Placental epithelial cell (primary cell): ENCODE measurements around the gene ZNHIT3. TPM values are rescaled to one million over a fixed set of nuclear protein-coding genes. Genes with fewer than 3 reads are reported as not detected.

Source experiments
- small RNA-seq: library from RNA; depleted of rRNA; stranded (forward); fragments of <200 nt; gene quantifications from one replicate; pipeline ENCODE3, GENCODE V24; 2012
- total RNA-seq: library from RNA; depleted of rRNA; stranded (reverse); fragments of >200 nt; gene quantifications from 2 replicates; pipeline ENCODE4 v1.2.3, GENCODE V29; 2012

The ZNHIT3 gene
- 21.5 and 36.5 TPM in 2 replicates for total RNA-seq

GRCh38 chr17:36486204-36487194 lies at the start of gene ZNHIT3:
Gene ZNHIT3, plus strand, starts transcription at chr17:36486681. Its CDS starts 19 bp downstream, at chr17:36486700.

GRCh38 chr17:36534840-36535668 lies 48.6 kb downstream of the ZNHIT3 start, which contains the start of the genes MYO19 and PIGW:
Gene MYO19, minus strand, starts transcription at chr17:36534868. Its CDS starts 2,330 bp downstream, at chr17:36532538.
Gene PIGW, plus strand, starts transcription at chr17:36534987. Its CDS starts 2,115 bp downstream, at chr17:36537102.

GRCh38 chr17:36544307-36545076 lies 58.0 kb downstream of the ZNHIT3 start, which contains the start of gene GGNBP2:
Gene GGNBP2, plus strand, starts transcription at chr17:36544919. Its CDS starts 806 bp downstream, at chr17:36545725.

Small RNA genes lying within 50 kb of the gene (small RNA-seq; reads per million reads assigned to genes)
- not detected for gene RNA5SP439

Other genes with a start within 250 kb of the ZNHIT3 start
- gene TBC1D3I, start 222.1 kb upstream of the ZNHIT3 start, total RNA-seq, result under 0.01 TPM in 1 of 2 replicates, not detected in the other
- not detected in 2 replicates for gene TBC1D3G, start 162.8 kb upstream of the ZNHIT3 start, total RNA-seq
- not detected in 2 replicates for gene TBC1D3H, start 98.2 kb upstream of the ZNHIT3 start, total RNA-seq
- 70.1 and 80.1 TPM in 2 replicates for gene MYO19, start 48.2 kb downstream of the ZNHIT3 start, total RNA-seq
- 3.1 and 11.3 TPM in 2 replicates for gene PIGW, start 48.3 kb downstream of the ZNHIT3 start, total RNA-seq
- 41.9 and 57.7 TPM in 2 replicates for gene GGNBP2, start 58.2 kb downstream of the ZNHIT3 start, total RNA-seq
- 4.7 and 5.6 TPM in 2 replicates for gene DHRS11, start 105.2 kb downstream of the ZNHIT3 start, total RNA-seq
- gene MRM1, start 114.9 kb downstream of the ZNHIT3 start, total RNA-seq, result 3.1 and 3.8 TPM in 2 replicates